Left lung (tissue), 10 donors: Measurements from ENCODE around the gene YWHAE. TPM values are rescaled to one million over a fixed set of nuclear protein-coding genes. Genes with fewer than 3 reads are reported as not detected.
A peak's percentile ranks its signal among the peaks of the same experiment; 100 is the strongest.

Source experiments
- ATAC-seq: fragments of 200-7000 bp; cut with Tn5 transposase; one replicate; pipeline ENCODE4 v1.9.1; 2020; ENCODE audit warnings: moderate library complexity
- DNase-seq, 4 donors: peaks; one replicate each; pipeline ENCODE4 v3.0.0-alpha.2; 2013 to 2020
- H3K27ac ChIP-seq, 2 donors: fragments of 200-600 bp; sonication (generic) in 1 of 2; one replicate each; pipeline versions ENCODE4 v1.5.0 to v1.8.0; 2020 to 2021
- H3K27me3 ChIP-seq, 2 donors: fragments of 200-600 bp; sonication (generic) in 1 of 2; one replicate each; pipeline versions ENCODE4 v1.5.0 to v1.8.0; 2020 to 2021
- H3K36me3 ChIP-seq, 2 donors: fragments of 200-600 bp; sonication (generic) in 1 of 2; one replicate each; pipeline versions ENCODE4 v1.5.0 to v1.8.0; 2020 to 2021
- H3K4me1 ChIP-seq, 2 donors: fragments of 200-600 bp; one replicate each; pipeline ENCODE4 v1.8.0; 2021
- H3K4me3 ChIP-seq, 2 donors: fragments of 200-600 bp; sonication (generic) in 1 of 2; one replicate each; pipeline versions ENCODE4 v1.5.0 to v1.8.0; 2020 to 2021; ENCODE audit warnings: mild to moderate bottlenecking in 1 of 2
- H3K9me3 ChIP-seq, 2 donors: fragments of 200-600 bp; sonication (generic) in 1 of 2; one replicate each; pipeline versions ENCODE4 v1.5.0 to v1.8.0; 2020 to 2021
- CTCF ChIP-seq, 2 donors: fragments of 200-600 bp; sonication (generic) in 1 of 2; IDR thresholded peaks; one replicate each; pipeline versions ENCODE4 v1.5.0 to v1.8.0; 2021; ENCODE audit warnings: antibody characterized with exemption in 2 of 2
- intact Hi-C, 2 donors: fragments of 100-400 bp; cut with DNase I; formaldehyde crosslinking; loops; one replicate each; pipeline versions ENCODE4 v1.11.2 to v1.14.2; 2022
- polyA plus RNA-seq, 6 donors: library from polyadenylated mRNA; unstranded; fragments of 120-200 nt; gene quantifications; one replicate each; pipeline ENCODE4 v1.2.1, GENCODE V29; 2013; ENCODE audit not compliant: insufficient read length in 6 of 6
- total RNA-seq, 2 donors: library from RNA; stranded (reverse); fragmentation: NEBNext Ultra II Directional; extraction: Animal tissue kit (Norgen Biotek cat#: 25700); gene quantifications; one replicate each; pipeline ENCODE4 v1.2.1, GENCODE V29; 2021
- donor health status: DM: no; HTN: yes; CAD: no.
- donor health status: DM: no; HTN: no; CAD: no.

YWHAE gene
- total and polyA plus RNA-seq, 8 donors = 437 to 933 (median 780) TPM

GRCh38 chr17:1414634-1415033 lies 14.6 kb upstream of the YWHAE start:
- Histone ChIP-seq H3K27me3 (no peaks in the 10 kb centered on the region), H3K9me3 (no peaks in the 10 kb centered on the region), H3K4me1 (peaks cover 7 to 13% of the 10 kb centered on the region in 2 donors), H3K27ac (no peak overlapping the region), H3K36me3 (peaks cover 0 to 38% of the 10 kb centered on the region in 2 donors), H3K4me3 (no peak overlapping the region)
- TF ChIP-seq CTCF (IDR thresholded peaks at IDR 0.05) = no peak
- intact Hi-C loops = no loop called here
- DNase-seq = no peak
- no peak for ATAC-seq

GRCh38 chr17:1414001-1414574 lies 14.1 kb upstream of the YWHAE start:
- Histone ChIP-seq H3K36me3 (peaks cover 0 to 34% of the 10 kb centered on the region in 2 donors), H3K27me3 (no peaks in the 10 kb centered on the region), H3K27ac (no peak overlapping the region), H3K9me3 (no peaks in the 10 kb centered on the region), H3K4me3 (no peak overlapping the region), H3K4me1 (peaks cover 7 to 13% of the 10 kb centered on the region in 2 donors)
- ATAC-seq (no peak), DNase-seq (no peak)
- intact Hi-C loops = no loop called here
- TF ChIP-seq CTCF (IDR thresholded peaks at IDR 0.05) = no peak

- Histone ChIP-seq H3K36me3 (peaks cover 0 to 28% of the 10 kb centered on the region in 2 donors), H3K27ac (peak overlapping the region in 1 of 2 donors; percentile 39), H3K4me3 (no peak overlapping the region), H3K9me3 (no peaks in the 10 kb centered on the region), H3K27me3 (no peaks in the 10 kb centered on the region), H3K4me1 (peaks cover 7 to 13% of the 10 kb centered on the region in 2 donors)
- ATAC-seq = peak; percentile 90
- intact Hi-C loops = no loop called here
- peak in 1 of 4 donors; percentile 76 for DNase-seq
- no peak for TF ChIP-seq CTCF (IDR thresholded peaks at IDR 0.05)
Observed at GRCh38 chr17:1413281-1413791, 13.3 kb upstream of the YWHAE start.

- Histone ChIP-seq H3K36me3 (peaks cover 0 to 19% of the 10 kb centered on the region in 2 donors), H3K27ac (peak overlapping the region in 1 of 2 donors; percentile 39), H3K4me1 (peaks cover 7 to 13% of the 10 kb centered on the region in 2 donors), H3K9me3 (no peaks in the 10 kb centered on the region), H3K27me3 (no peaks in the 10 kb centered on the region), H3K4me3 (no peak overlapping the region)
- DNase-seq (peak in 1 of 4 donors; percentile 51), ATAC-seq (peak; percentile 74)
- intact Hi-C loops = no loop called here
- TF ChIP-seq CTCF (IDR thresholded peaks at IDR 0.05) = no peak
Observed at GRCh38 chr17:1412185-1413110, 12.4 kb upstream of the YWHAE start.

GRCh38 chr17:1402262-1402586 lies 2.2 kb upstream of the YWHAE start:
- intact Hi-C loops = no loop called here
- Histone ChIP-seq H3K4me1 (peaks cover 9 to 39% of the 10 kb centered on the region in 2 donors), H3K36me3 (no peaks in the 10 kb centered on the region), H3K27ac (no peak overlapping the region), H3K9me3 (no peaks in the 10 kb centered on the region), H3K27me3 (no peaks in the 10 kb centered on the region), H3K4me3 (no peak overlapping the region)
- ATAC-seq (no peak), DNase-seq (no peak)
- no peak for TF ChIP-seq CTCF (IDR thresholded peaks at IDR 0.05)
